Stimulated activated CD4-positive, alpha-beta T cell treated with anti-CD3 and anti-CD28 coated beads, Interleukin-15, amount 100 ng/mL, for 48 hours (primary cell): ENCODE results near the gene ASPA.
"Not testable (repeated sequence)": the region's sequence is repeated elsewhere in the genome, so short reads cannot be mapped to it uniquely, and the experiment has no call there.

Source experiments
- DNase-seq, 2 donors: peaks; one replicate each; pipeline ENCODE4 v3.0.0-alpha.2; 2020; ENCODE audit warnings: low read depth in 2 of 2

Gene ASPA

GRCh38 chr17:3507869-3508268, 32.1 kb downstream of the ASPA start:
- no peak for DNase-seq

GRCh38 chr17:3510090-3510489, 34.3 kb downstream of the ASPA start:
- DNase-seq, result no peak

GRCh38 chr17:3511852-3512504, 36.2 kb downstream of the ASPA start:
- DNase-seq, result no peak

GRCh38 chr17:3512505-3513171, 36.8 kb downstream of the ASPA start:
- no peak for DNase-seq

- no peak for DNase-seq
Measured at GRCh38 chr17:3513305-3514035, 37.7 kb downstream of the ASPA start.

- DNase-seq, result not testable (repeated sequence)
Measured at GRCh38 chr17:3514167-3514566, 38.4 kb downstream of the ASPA start.

GRCh38 chr17:3514873-3515272, 39.1 kb downstream of the ASPA start:
- DNase-seq, result no peak

- DNase-seq, result not testable (repeated sequence)
Measured at GRCh38 chr17:3519472-3519871, 43.7 kb downstream of the ASPA start.

GRCh38 chr17:3524024-3524423, 48.2 kb downstream of the ASPA start:
- no peak for DNase-seq

GRCh38 chr17:3526491-3526890, 50.7 kb downstream of the ASPA start:
- DNase-seq, result no peak

- no peak for DNase-seq
Measured at GRCh38 chr17:3526971-3527370, 51.2 kb downstream of the ASPA start.

- DNase-seq, result no peak
Measured at GRCh38 chr17:3527468-3527867, 51.7 kb downstream of the ASPA start.

- DNase-seq, result no peak
Measured at GRCh38 chr17:3527896-3528295, 52.1 kb downstream of the ASPA start.

- DNase-seq, result no peak
Measured at GRCh38 chr17:3528403-3528851, 52.6 kb downstream of the ASPA start.

- no peak for DNase-seq
Measured at GRCh38 chr17:3528880-3529511, 53.2 kb downstream of the ASPA start.

GRCh38 chr17:3529817-3530741, 54.3 kb downstream of the ASPA start:
- DNase-seq, result no peak

- no peak for DNase-seq
Measured at GRCh38 chr17:3531266-3532101, 55.7 kb downstream of the ASPA start.

GRCh38 chr17:3532106-3532858, 56.5 kb downstream of the ASPA start:
- no peak for DNase-seq

GRCh38 chr17:3532859-3533142, 57.0 kb downstream of the ASPA start:
- no peak for DNase-seq

GRCh38 chr17:3533752-3534151, 58.0 kb downstream of the ASPA start:
- DNase-seq, result no peak
